HCT116 (cell line): ENCODE measurements around the gene NPW. TPM values are rescaled to one million over a fixed set of nuclear protein-coding genes. Genes with fewer than 3 reads are reported as not detected.

Source experiments
- ATAC-seq: fragments of 200-7000 bp; cut with Tn5 transposase; 2 replicates; pipeline ENCODE4 v1.9.1; 2020; ENCODE audit warnings: mild to moderate bottlenecking, moderate library complexity
- BruUV-seq: library from RNA; stranded (reverse); fragments of 400-500 nt; replicated peaks from 2 replicates; lab custom pipeline; 2021; lab: Mats Ljungman, UMichigan
- CTCF ChIA-PET: fragments of 300-600 bp; sonication (Branson Sonifier 250); formaldehyde crosslinking; loops from one replicate; lab custom pipeline; 2021; ENCODE audit warnings: antibody characterized with exemption; lab: Charles Lee
- POLR2A ChIA-PET: fragments of 300-600, 350-600 bp; sonication (Branson Sonifier 250); formaldehyde crosslinking; loops from one replicate; lab custom pipeline; 2021; ENCODE audit warnings: antibody characterized with exemption; lab: Charles Lee
- RAD21 ChIA-PET, 2 experiments: fragments of 300-600 bp; sonication (Branson Sonifier 250); formaldehyde crosslinking; loops; one replicate each; lab custom pipeline; 2023; ENCODE audit warnings: low total read pairs in 2 of 2; ENCODE audit not compliant: uncharacterized antibody in 2 of 2, unreplicated experiment in 2 of 2, low non-redundant PET in 1 of 2; lab: Charles Lee
- DNase-seq: peaks from one replicate; pipeline ENCODE4 v3.0.0-alpha.2; 2010; ENCODE audit warnings: low read depth, low spot score
- H2AFZ ChIP-seq: fragments of 200-600 bp; shearing (Covaris generic), sonication (generic); 2 replicates; pipeline ENCODE4 v1.6.1; 2017; ENCODE audit warnings: low read depth, mixed run types, mixed read lengths, antibody characterized with exemption, low read length; ENCODE audit not compliant: poor library complexity, severe bottlenecking
- H3K27ac ChIP-seq: 2 replicates; pipeline ENCODE4 v1.5.1; 2012; ENCODE audit warnings: low read depth, low read length
- H3K27me3 ChIP-seq: fragments of 200-600 bp; sonication (generic); 2 replicates; pipeline ENCODE4 v1.6.1; 2016; ENCODE audit warnings: mixed run types, low read length, mixed read lengths; ENCODE audit not compliant: insufficient read depth
- H3K36me3 ChIP-seq, 2 experiments: fragments of 200-500 bp in 1 of 2; fragments of 200-600 bp in 1 of 2; sonication (Bioruptor generic) in 1 of 2; sonication (generic) in 1 of 2; 2 replicates each; pipeline versions ENCODE4 v1.5.1 to v1.6.1; 2014 to 2016; ENCODE audit warnings: low read length in 2 of 2, inconsistent platforms in 1 of 2, mixed read lengths in 1 of 2, mixed run types in 1 of 2; ENCODE audit not compliant: insufficient read depth in 2 of 2, control insufficient read depth in 1 of 2
- H3K4me1 ChIP-seq, 2 experiments: fragments of 200-600 bp in 1 of 2; sonication (generic) in 1 of 2; 2 replicates each; pipeline versions ENCODE4 v1.5.1 to v1.6.1; 2012 to 2017; ENCODE audit warnings: low read length in 2 of 2, inconsistent platforms in 1 of 2, mild to moderate bottlenecking in 1 of 2, mixed read lengths in 1 of 2, mixed run types in 1 of 2, moderate library complexity in 1 of 2; ENCODE audit not compliant: insufficient read depth in 2 of 2, control insufficient read depth in 1 of 2
- H3K4me2 ChIP-seq: fragments of 200-600 bp; sonication (generic); 2 replicates; pipeline ENCODE4 v1.6.1; 2017; ENCODE audit warnings: mixed run types, low read length, mixed read lengths
- H3K4me3 ChIP-seq, 2 experiments: fragments of 200-600 bp in 1 of 2; sonication (generic) in 1 of 2; replicated peaks in 1 of 2; 2 replicates each; pipeline ENCODE4 v1.5.1; 2011 to 2016; ENCODE audit warnings: low read length in 2 of 2, control low read depth in 1 of 2, low read depth in 1 of 2, mild to moderate bottlenecking in 1 of 2, mixed read lengths in 1 of 2, mixed run types in 1 of 2
- H3K79me2 ChIP-seq: fragments of 200-600 bp; sonication (generic); 2 replicates; pipeline ENCODE4 v1.6.1; 2017; ENCODE audit warnings: mild to moderate bottlenecking, mixed run types, low read length, moderate library complexity, mixed read lengths; ENCODE audit not compliant: insufficient read depth
- H3K9ac ChIP-seq: fragments of 200-600 bp; sonication (generic); 2 replicates; pipeline ENCODE4 v1.6.1; 2016; ENCODE audit warnings: low read length, mixed read lengths
- H3K9me2 ChIP-seq: fragments of 200-600 bp; sonication (generic), shearing (Covaris generic); 2 replicates; pipeline ENCODE4 v1.6.1; 2017; ENCODE audit warnings: mixed run types, mild to moderate bottlenecking, moderate library complexity; ENCODE audit not compliant: insufficient read depth
- H3K9me3 ChIP-seq, 2 experiments: fragments of 200-500 bp in 1 of 2; fragments of 200-600 bp in 1 of 2; sonication (Bioruptor generic) in 1 of 2; sonication (generic) in 1 of 2; 2 replicates each; pipeline ENCODE4 v1.6.1; 2014 to 2017; ENCODE audit warnings: low read length in 2 of 2, mixed read lengths in 2 of 2, inconsistent platforms in 1 of 2, low read depth in 1 of 2, mild to moderate bottlenecking in 1 of 2, mixed run types in 1 of 2, moderate library complexity in 1 of 2; ENCODE audit not compliant: control insufficient read depth in 1 of 2, insufficient read depth in 1 of 2
- H4K20me1 ChIP-seq: fragments of 200-600 bp; sonication (generic), shearing (Covaris generic); 2 replicates; pipeline ENCODE4 v1.6.1; 2017; ENCODE audit warnings: mixed run types, mild to moderate bottlenecking, moderate library complexity; ENCODE audit not compliant: insufficient read depth
- CBX3 ChIP-seq: IDR thresholded peaks from 2 replicates; pipeline ENCODE4 v1.6.1; 2012; ENCODE audit warnings: low read depth
- CEBPB ChIP-seq: IDR thresholded peaks from 2 replicates; pipeline ENCODE4 v1.6.1; 2012; ENCODE audit warnings: low read depth
- EGR1 ChIP-seq: IDR thresholded peaks from 2 replicates; pipeline ENCODE4 v1.6.1; 2012; ENCODE audit warnings: low read depth
- ELF1 ChIP-seq: IDR thresholded peaks from 2 replicates; pipeline ENCODE4 v1.6.1; 2012; ENCODE audit warnings: low read depth, borderline replicate concordance
- EZH2 ChIP-seq: fragments of 200-600 bp; sonication (generic); IDR thresholded peaks from 2 replicates; pipeline ENCODE4 v1.6.1; 2017; ENCODE audit warnings: antibody characterized with exemption, mixed run types
- EZH2phosphoT487 ChIP-seq: fragments of 200-600 bp; IDR thresholded peaks from 2 replicates; pipeline ENCODE4 v1.6.1; 2018; ENCODE audit warnings: antibody characterized with exemption, borderline replicate concordance
- POLR2A ChIP-seq: IDR thresholded peaks from 2 replicates; pipeline ENCODE4 v1.7.0; 2011; ENCODE audit warnings: borderline replicate concordance; ENCODE audit not compliant: insufficient read depth, insufficient read length; ENCODE audit errors: extremely low read depth
- POLR2AphosphoS5 ChIP-seq: IDR thresholded peaks from 2 replicates; pipeline ENCODE4 v1.6.1; 2011; ENCODE audit warnings: mild to moderate bottlenecking, low read depth, low read length, moderate library complexity
- RAD21 ChIP-seq: IDR thresholded peaks from 2 replicates; pipeline ENCODE4 v1.6.1; 2012; ENCODE audit warnings: low read depth, mild to moderate bottlenecking
- SIN3A ChIP-seq: IDR thresholded peaks from 2 replicates; pipeline ENCODE4 v1.6.1; 2012; ENCODE audit warnings: low read depth
- SP1 ChIP-seq: IDR thresholded peaks from 2 replicates; pipeline ENCODE4 v1.6.1; 2012; ENCODE audit warnings: low read depth
- SRF ChIP-seq: IDR thresholded peaks from 2 replicates; pipeline ENCODE4 v1.6.1; 2012; ENCODE audit warnings: low read depth
- TCF7L2 ChIP-seq: IDR thresholded peaks from 2 replicates; pipeline ENCODE4 v1.7.0; 2011; ENCODE audit warnings: borderline replicate concordance, inconsistent platforms; ENCODE audit not compliant: insufficient read depth, insufficient read length; ENCODE audit errors: extremely low read depth
- ZFX ChIP-seq: fragments of 450-650 bp; IDR thresholded peaks from 2 replicates; pipeline ENCODE4 v1.6.1; 2017
- ZNF274 ChIP-seq: fragments of 200-500 bp; sonication (Bioruptor generic); IDR thresholded peaks from 2 replicates; pipeline ENCODE4 v1.6.1; 2014; ENCODE audit warnings: mild to moderate bottlenecking, low read depth, low read length, inconsistent platforms
- intact Hi-C: fragments of 100-400 bp; cut with micrococcal nuclease; formaldehyde crosslinking; loops from 2 replicates; pipeline ENCODE4 v1.10.0; 2022
- total RNA-seq: library from RNA; stranded (reverse); gene quantifications from one replicate; pipeline ENCODE4 v1.2.1, GENCODE V29; 2021; ENCODE audit not compliant: unreplicated experiment
- TF ChIP-seq, protein P1 (sequence below): IDR thresholded peaks from 2 replicates; pipeline ENCODE4 v1.6.1; 2012; ENCODE audit warnings: low read depth
- TF ChIP-seq, protein P2 (sequence below), 3 experiments: fragments of 200-600 bp in 1 of 3; sonication (generic) in 1 of 3; IDR thresholded peaks in 2 of 3; conservative IDR thresholded peaks in 1 of 3; 2 replicates each; pipeline ENCODE4 v1.5.1; 2012 to 2017; ENCODE audit warnings: low read depth in 2 of 3, low read length in 2 of 3, antibody characterized with exemption in 1 of 3, borderline replicate concordance in 1 of 3, control low read depth in 1 of 3, mild to moderate bottlenecking in 1 of 3, mixed read lengths in 1 of 3, mixed run types in 1 of 3, moderate library complexity in 1 of 3; ENCODE audit not compliant: insufficient read depth in 1 of 3
- TF ChIP-seq, protein P3 (sequence below): IDR thresholded peaks from 2 replicates; pipeline ENCODE4 v1.6.1; 2011; ENCODE audit warnings: mild to moderate bottlenecking, low read length, moderate library complexity; ENCODE audit not compliant: insufficient replicate concordance; ENCODE audit errors: extremely low read depth

NPW gene
- total RNA-seq, 1 experiment from 2014 or later: 226 TPM

DNA sequence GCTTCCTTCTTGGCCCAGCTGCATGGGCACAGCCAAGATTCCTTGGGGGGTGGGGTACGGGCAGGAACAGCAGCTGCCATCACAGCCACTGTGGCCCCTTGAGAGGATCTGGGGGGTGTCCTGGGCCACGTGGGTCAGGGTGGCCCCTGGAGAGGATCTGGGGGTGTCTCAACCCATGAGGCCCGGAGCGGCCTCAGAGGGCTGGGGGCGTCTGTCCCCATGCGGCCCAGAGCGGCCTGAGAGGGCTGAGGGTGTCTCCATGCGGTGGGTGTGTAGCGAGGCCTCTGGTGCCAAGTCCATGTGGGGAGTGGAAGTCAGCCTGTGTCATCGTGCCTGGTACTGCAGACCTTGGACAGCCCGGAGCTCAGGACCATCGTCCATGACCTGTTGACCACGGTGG lies 41.9 kb downstream of the NPW start (continued):
- TF ChIP-seq, protein P1, sequence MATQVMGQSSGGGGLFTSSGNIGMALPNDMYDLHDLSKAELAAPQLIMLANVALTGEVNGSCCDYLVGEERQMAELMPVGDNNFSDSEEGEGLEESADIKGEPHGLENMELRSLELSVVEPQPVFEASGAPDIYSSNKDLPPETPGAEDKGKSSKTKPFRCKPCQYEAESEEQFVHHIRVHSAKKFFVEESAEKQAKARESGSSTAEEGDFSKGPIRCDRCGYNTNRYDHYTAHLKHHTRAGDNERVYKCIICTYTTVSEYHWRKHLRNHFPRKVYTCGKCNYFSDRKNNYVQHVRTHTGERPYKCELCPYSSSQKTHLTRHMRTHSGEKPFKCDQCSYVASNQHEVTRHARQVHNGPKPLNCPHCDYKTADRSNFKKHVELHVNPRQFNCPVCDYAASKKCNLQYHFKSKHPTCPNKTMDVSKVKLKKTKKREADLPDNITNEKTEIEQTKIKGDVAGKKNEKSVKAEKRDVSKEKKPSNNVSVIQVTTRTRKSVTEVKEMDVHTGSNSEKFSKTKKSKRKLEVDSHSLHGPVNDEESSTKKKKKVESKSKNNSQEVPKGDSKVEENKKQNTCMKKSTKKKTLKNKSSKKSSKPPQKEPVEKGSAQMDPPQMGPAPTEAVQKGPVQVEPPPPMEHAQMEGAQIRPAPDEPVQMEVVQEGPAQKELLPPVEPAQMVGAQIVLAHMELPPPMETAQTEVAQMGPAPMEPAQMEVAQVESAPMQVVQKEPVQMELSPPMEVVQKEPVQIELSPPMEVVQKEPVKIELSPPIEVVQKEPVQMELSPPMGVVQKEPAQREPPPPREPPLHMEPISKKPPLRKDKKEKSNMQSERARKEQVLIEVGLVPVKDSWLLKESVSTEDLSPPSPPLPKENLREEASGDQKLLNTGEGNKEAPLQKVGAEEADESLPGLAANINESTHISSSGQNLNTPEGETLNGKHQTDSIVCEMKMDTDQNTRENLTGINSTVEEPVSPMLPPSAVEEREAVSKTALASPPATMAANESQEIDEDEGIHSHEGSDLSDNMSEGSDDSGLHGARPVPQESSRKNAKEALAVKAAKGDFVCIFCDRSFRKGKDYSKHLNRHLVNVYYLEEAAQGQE: no peak
- no peak for TF ChIP-seq EZH2phosphoT487
- TF ChIP-seq ZFX: no peak
- no peak for TF ChIP-seq ZNF274

DNA sequence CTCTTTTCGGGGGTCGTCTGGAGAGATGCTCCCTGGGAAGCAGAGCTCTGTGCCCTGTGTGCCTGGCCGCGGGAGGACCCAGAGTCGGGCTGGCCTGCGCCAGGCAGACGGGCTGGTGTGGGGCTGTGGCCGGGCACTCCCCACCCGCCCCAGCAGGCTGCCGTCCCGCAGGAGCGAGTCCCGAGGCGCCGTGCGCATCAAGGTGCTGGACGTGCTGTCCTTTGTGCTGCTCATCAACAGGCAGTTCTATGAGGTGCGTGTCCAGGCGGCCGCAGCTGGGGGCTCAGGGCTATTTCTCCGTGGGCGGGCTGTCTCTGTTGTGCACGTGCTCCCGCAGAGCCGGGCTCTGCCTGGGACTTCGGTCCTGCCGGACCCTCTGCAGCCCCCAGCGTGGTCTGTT lies 43.2 kb downstream of the NPW start:
- Histone ChIP-seq H3K36me3 (peaks cover 3 to 7% of the 10 kb centered on the region in 2 experiments; a peak in 2 of 4 replicates), H3K27me3 (no peaks in the 10 kb centered on the region), H3K4me1 (no peaks in the 10 kb centered on the region), H3K27ac (no peak overlapping the region), H3K9me2 (no peaks in the 10 kb centered on the region), H3K4me3 (no peak overlapping the region), H3K9ac (no peak overlapping the region), H2AFZ (no peak overlapping the region), H3K9me3 (no peaks in the 10 kb centered on the region), H3K4me2 (no peak overlapping the region), H4K20me1 (no peaks in the 10 kb centered on the region), H3K79me2 (no peaks in the 10 kb centered on the region)
- RAD21 ChIA-PET: no interaction called here
- POLR2A ChIA-PET: no interaction called here
- TF ChIP-seq ELF1 (no peak), EGR1 (no peak), SIN3A (no peak), POLR2A (no peak), CEBPB (no peak), POLR2AphosphoS5 (no peak), SP1 (no peak), CBX3 (no peak), SRF (no peak), EZH2 (no peak), ZFX (no peak), EZH2phosphoT487 (no peak), TCF7L2 (no peak), RAD21 (no peak)
- TF ChIP-seq, protein P2, sequence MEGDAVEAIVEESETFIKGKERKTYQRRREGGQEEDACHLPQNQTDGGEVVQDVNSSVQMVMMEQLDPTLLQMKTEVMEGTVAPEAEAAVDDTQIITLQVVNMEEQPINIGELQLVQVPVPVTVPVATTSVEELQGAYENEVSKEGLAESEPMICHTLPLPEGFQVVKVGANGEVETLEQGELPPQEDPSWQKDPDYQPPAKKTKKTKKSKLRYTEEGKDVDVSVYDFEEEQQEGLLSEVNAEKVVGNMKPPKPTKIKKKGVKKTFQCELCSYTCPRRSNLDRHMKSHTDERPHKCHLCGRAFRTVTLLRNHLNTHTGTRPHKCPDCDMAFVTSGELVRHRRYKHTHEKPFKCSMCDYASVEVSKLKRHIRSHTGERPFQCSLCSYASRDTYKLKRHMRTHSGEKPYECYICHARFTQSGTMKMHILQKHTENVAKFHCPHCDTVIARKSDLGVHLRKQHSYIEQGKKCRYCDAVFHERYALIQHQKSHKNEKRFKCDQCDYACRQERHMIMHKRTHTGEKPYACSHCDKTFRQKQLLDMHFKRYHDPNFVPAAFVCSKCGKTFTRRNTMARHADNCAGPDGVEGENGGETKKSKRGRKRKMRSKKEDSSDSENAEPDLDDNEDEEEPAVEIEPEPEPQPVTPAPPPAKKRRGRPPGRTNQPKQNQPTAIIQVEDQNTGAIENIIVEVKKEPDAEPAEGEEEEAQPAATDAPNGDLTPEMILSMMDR (IDR thresholded peaks at IDR 0.05 in 2 of 3, conservative IDR thresholded peaks at IDR 0.05 in 1 of 3; ENCODE audit: borderline replicate concordance in 1 of 3, insufficient read depth in 1 of 3, low read depth in 2 of 3, low read length in 2 of 3): no peak
- TF ChIP-seq, protein P3, sequence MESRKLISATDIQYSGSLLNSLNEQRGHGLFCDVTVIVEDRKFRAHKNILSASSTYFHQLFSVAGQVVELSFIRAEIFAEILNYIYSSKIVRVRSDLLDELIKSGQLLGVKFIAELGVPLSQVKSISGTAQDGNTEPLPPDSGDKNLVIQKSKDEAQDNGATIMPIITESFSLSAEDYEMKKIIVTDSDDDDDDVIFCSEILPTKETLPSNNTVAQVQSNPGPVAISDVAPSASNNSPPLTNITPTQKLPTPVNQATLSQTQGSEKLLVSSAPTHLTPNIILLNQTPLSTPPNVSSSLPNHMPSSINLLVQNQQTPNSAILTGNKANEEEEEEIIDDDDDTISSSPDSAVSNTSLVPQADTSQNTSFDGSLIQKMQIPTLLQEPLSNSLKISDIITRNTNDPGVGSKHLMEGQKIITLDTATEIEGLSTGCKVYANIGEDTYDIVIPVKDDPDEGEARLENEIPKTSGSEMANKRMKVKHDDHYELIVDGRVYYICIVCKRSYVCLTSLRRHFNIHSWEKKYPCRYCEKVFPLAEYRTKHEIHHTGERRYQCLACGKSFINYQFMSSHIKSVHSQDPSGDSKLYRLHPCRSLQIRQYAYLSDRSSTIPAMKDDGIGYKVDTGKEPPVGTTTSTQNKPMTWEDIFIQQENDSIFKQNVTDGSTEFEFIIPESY: no peak
- no TSS peak for BruUV-seq
- ATAC-seq (no peak), DNase-seq (no peak)
- CTCF ChIA-PET: no interaction called here
- intact Hi-C loops: no loop called here
